Tibial nerve (tissue), 4 donors: Measurements from ENCODE around the gene CANT1. TPM values are rescaled to one million over a fixed set of nuclear protein-coding genes. Genes with fewer than 3 reads are reported as not detected.

Source experiments
- DNase-seq, 2 donors: peaks; one replicate each; pipeline ENCODE4 v3.0.0-alpha.2; 2019; ENCODE audit warnings: low spot score in 2 of 2
- H3K27ac ChIP-seq, 4 donors: fragments of 200-600 bp; sonication (generic) in 3 of 4; one replicate each; pipeline ENCODE4 v1.5.1; 2017 to 2019; ENCODE audit warnings: mild to moderate bottlenecking in 1 of 4
- H3K27me3 ChIP-seq, 2 donors: fragments of 200-600 bp; sonication (generic) in 1 of 2; one replicate each; pipeline versions ENCODE4 v1.5.1 to v1.6.0; 2017 to 2019
- H3K36me3 ChIP-seq, 3 donors: fragments of 200-600 bp; sonication (generic); one replicate each; pipeline ENCODE4 v1.5.1; 2018 to 2019
- H3K4me1 ChIP-seq, 4 donors: fragments of 200-600 bp; sonication (generic) in 3 of 4; one replicate each; pipeline ENCODE4 v1.5.1; 2017 to 2019
- H3K4me3 ChIP-seq, 4 donors: fragments of 200-600 bp; sonication (generic) in 3 of 4; one replicate each; pipeline ENCODE4 v1.5.1; 2017 to 2019; ENCODE audit warnings: mild to moderate bottlenecking in 1 of 4, moderate library complexity in 1 of 4
- H3K9me3 ChIP-seq, 4 donors: fragments of 200-600 bp; sonication (generic) in 3 of 4; one replicate each; pipeline ENCODE4 v1.5.1; 2017 to 2019
- CTCF ChIP-seq, 5 experiments: fragments of 200-600 bp in 3 of 5; fragments of 450-650 bp in 2 of 5; sonication (generic) in 3 of 5; IDR thresholded peaks; one replicate each; pipeline ENCODE4 v1.5.1; 2016 to 2019; ENCODE audit warnings: antibody characterized with exemption in 5 of 5, mild to moderate bottlenecking in 3 of 5, moderate library complexity in 2 of 5
- EP300 ChIP-seq, 2 donors: sonication (generic); formaldehyde crosslinking; IDR thresholded peaks; one replicate each; pipeline ENCODE4 v1.6.1; 2017; ENCODE audit warnings: antibody characterized with exemption in 2 of 2, mild to moderate bottlenecking in 1 of 2
- POLR2A ChIP-seq, 2 donors: fragments of 450-650 bp; IDR thresholded peaks; one replicate each; pipeline ENCODE4 v1.6.1; 2017; ENCODE audit warnings: antibody characterized with exemption in 2 of 2, mild to moderate bottlenecking in 2 of 2, moderate library complexity in 2 of 2
- WGBS, 2 donors: methylation state at CpG; one replicate each; pipeline ENCODE4 v1.1.5; 2018; 5-methylcytosine and 5-hydroxymethylcytosine counted together
- total RNA-seq, 4 donors: library from RNA; depleted of rRNA; stranded (reverse); fragments of >200 nt; gene quantifications; one replicate each; pipeline ENCODE4 v1.1.0, GENCODE V29; 2016

CANT1 gene
- total RNA-seq, 4 donors from 2014 or later: 21.0 to 27.3 (median 25.5) TPM

- Histone ChIP-seq H3K4me1 (peaks cover 0 to 33% (median 9%) of the 10 kb centered on the region in 4 donors), H3K4me3 (no peak overlapping the region), H3K27me3 (no peaks in the 10 kb centered on the region), H3K9me3 (no peaks in the 10 kb centered on the region), H3K36me3 (peaks cover 0 to 63% (median 15%) of the 10 kb centered on the region in 3 donors), H3K27ac (no peak overlapping the region)
- DNase-seq: peak in 1 of 2 donors; percentile 11
- TF ChIP-seq POLR2A (IDR thresholded peaks at IDR 0.05) (no peak), EP300 (IDR thresholded peaks at IDR 0.05) (no peak), CTCF (IDR thresholded peaks at IDR 0.05) (no peak)
- WGBS, 2 donors: 92 to 93% methylated on average over 33 of the region's 33 CpGs
These were observed 18.4 kb downstream of the CANT1 start for GRCh38 chr17:78991017-78991738.

- H3K27ac ChIP-seq: no peak overlapping the region
- H3K27me3 ChIP-seq: no peaks in the 10 kb centered on the region
- peaks cover 0 to 34% (median 15%) of the 10 kb centered on the region in 4 donors for H3K4me1 ChIP-seq
- DNase-seq: no peak
- WGBS, 2 donors: 95 to 96% methylated on average over 28 to 29 of the region's 29 CpGs
- H3K4me3 ChIP-seq: no peak overlapping the region
- H3K9me3 ChIP-seq: no peaks in the 10 kb centered on the region
- TF ChIP-seq POLR2A (IDR thresholded peaks at IDR 0.05): no peak
- no peak for TF ChIP-seq CTCF (IDR thresholded peaks at IDR 0.05)
- TF ChIP-seq EP300 (IDR thresholded peaks at IDR 0.05): no peak
- H3K36me3 ChIP-seq: peaks cover 0 to 56% (median 15%) of the 10 kb centered on the region in 3 donors
These were observed 19.1 kb downstream of the CANT1 start for GRCh38 chr17:78990349-78991016.

GRCh38 chr17:78988152-78988551 is 21.4 kb downstream of the CANT1 start:
- DNase-seq: no peak
- H3K27me3 ChIP-seq: no peaks in the 10 kb centered on the region
- H3K4me3 ChIP-seq: no peak overlapping the region
- WGBS, 2 donors: 47 to 66% methylated on average over 6 of the region's 6 CpGs
- peaks cover 0 to 34% (median 15%) of the 10 kb centered on the region in 4 donors for H3K4me1 ChIP-seq
- no peak for TF ChIP-seq CTCF (IDR thresholded peaks at IDR 0.05)
- no peak for TF ChIP-seq POLR2A (IDR thresholded peaks at IDR 0.05)
- no peak for TF ChIP-seq EP300 (IDR thresholded peaks at IDR 0.05)
- H3K9me3 ChIP-seq: no peaks in the 10 kb centered on the region
- H3K27ac ChIP-seq: no peak overlapping the region
- peaks cover 0 to 33% (median 7%) of the 10 kb centered on the region in 3 donors for H3K36me3 ChIP-seq

GRCh38 chr17:78986649-78987328 is 22.8 kb downstream of the CANT1 start:
- WGBS, 2 donors: 14 to 17% methylated on average over 15 of the region's 15 CpGs

GRCh38 chr17:78986048-78986648 is 23.4 kb downstream of the CANT1 start:
- H3K36me3 ChIP-seq: peaks cover 0 to 14% (median 3%) of the 10 kb centered on the region in 3 donors
- no peaks in the 10 kb centered on the region for H3K9me3 ChIP-seq
- no peak for DNase-seq
- peak in 1 of 2 donors; percentile 36 for TF ChIP-seq EP300 (IDR thresholded peaks at IDR 0.05)
- no peak for TF ChIP-seq POLR2A (IDR thresholded peaks at IDR 0.05)
- peak; percentile 19 to 49 (median 28) for TF ChIP-seq CTCF (IDR thresholded peaks at IDR 0.05)
- H3K27me3 ChIP-seq: no peaks in the 10 kb centered on the region
- H3K4me1 ChIP-seq: peaks cover 0 to 30% (median 15%) of the 10 kb centered on the region in 4 donors
- peak overlapping the region in 3 of 4 donors; percentile 45 to 84 (median 69) for H3K27ac ChIP-seq
- peak overlapping the region in 2 of 4 donors; percentile 25 to 36 for H3K4me3 ChIP-seq
- 19 to 24% methylated on average over 6 of the region's 6 CpGs for WGBS, 2 donors

More at GRCh38 chr17:78986649-78987328, 22.8 kb downstream of the CANT1 start:
- Histone ChIP-seq H3K9me3 (no peaks in the 10 kb centered on the region), H3K4me3 (peak overlapping the region in 3 of 4 donors; percentile 18 to 36 (median 25)), H3K27ac (peak overlapping the region in 3 of 4 donors; percentile 44 to 84 (median 69)), H3K27me3 (no peaks in the 10 kb centered on the region), H3K4me1 (peaks cover 0 to 30% (median 15%) of the 10 kb centered on the region in 4 donors), H3K36me3 (peaks cover 0 to 20% (median 7%) of the 10 kb centered on the region in 3 donors)
- peak in 1 of 2 donors; percentile 32 for DNase-seq
- TF ChIP-seq EP300 (IDR thresholded peaks at IDR 0.05): peak in 1 of 2 donors; percentile 53
- no peak for TF ChIP-seq POLR2A (IDR thresholded peaks at IDR 0.05)
